Lower leg skin (tissue), 3 donors: ENCODE measurements around the gene DDX21.

Experiments used
- POLR2A ChIP-seq, 2 donors: fragments of 450-650 bp; IDR thresholded peaks; one replicate each; pipeline ENCODE4 v1.6.1; 2016 to 2017; ENCODE audit warnings: antibody characterized with exemption in 2 of 2, mild to moderate bottlenecking in 1 of 2, moderate library complexity in 1 of 2
- TF ChIP-seq, protein P1 (sequence below), 3 donors: fragments of 450-650 bp; IDR thresholded peaks; one replicate each; pipeline ENCODE4 v1.5.1; 2016; ENCODE audit warnings: antibody characterized with exemption in 3 of 3, mild to moderate bottlenecking in 3 of 3, moderate library complexity in 2 of 3

DNA sequence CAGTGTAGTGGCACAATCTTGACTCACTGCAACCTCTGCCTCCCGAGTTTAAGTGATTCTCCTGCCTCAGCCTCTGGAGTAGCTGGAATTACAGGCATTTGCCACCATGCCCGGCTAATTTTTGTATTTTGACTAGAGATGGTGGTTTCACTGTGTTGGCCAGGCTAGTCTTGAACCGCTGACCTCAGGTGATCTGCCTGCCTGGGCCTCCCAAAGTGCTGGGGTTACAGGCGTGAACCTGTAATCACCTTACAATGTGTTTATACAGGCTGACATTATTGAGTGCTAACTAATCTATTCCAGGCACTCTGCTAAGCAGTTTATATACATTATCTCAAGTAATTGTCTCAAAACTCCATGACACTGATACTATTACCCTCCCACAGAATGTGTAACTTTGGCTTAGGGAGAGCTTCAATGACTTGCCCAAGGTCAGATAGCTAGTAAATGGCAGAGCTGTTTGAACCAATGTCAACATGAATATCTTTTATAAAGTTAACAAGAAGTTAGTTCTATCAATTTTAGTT is 69.5 kb downstream of the DDX21 start:
- TF ChIP-seq, protein P1, sequence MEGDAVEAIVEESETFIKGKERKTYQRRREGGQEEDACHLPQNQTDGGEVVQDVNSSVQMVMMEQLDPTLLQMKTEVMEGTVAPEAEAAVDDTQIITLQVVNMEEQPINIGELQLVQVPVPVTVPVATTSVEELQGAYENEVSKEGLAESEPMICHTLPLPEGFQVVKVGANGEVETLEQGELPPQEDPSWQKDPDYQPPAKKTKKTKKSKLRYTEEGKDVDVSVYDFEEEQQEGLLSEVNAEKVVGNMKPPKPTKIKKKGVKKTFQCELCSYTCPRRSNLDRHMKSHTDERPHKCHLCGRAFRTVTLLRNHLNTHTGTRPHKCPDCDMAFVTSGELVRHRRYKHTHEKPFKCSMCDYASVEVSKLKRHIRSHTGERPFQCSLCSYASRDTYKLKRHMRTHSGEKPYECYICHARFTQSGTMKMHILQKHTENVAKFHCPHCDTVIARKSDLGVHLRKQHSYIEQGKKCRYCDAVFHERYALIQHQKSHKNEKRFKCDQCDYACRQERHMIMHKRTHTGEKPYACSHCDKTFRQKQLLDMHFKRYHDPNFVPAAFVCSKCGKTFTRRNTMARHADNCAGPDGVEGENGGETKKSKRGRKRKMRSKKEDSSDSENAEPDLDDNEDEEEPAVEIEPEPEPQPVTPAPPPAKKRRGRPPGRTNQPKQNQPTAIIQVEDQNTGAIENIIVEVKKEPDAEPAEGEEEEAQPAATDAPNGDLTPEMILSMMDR (IDR thresholded peaks at IDR 0.05): no peak
- no peak for TF ChIP-seq POLR2A (IDR thresholded peaks at IDR 0.05)
